Ishikawa (cell line): ENCODE results near the gene PPP4R4.

Experiments used
- CEBPB ChIP-seq: IDR thresholded peaks from 2 replicates; pipeline ENCODE4 v1.6.1; 2012
- TF ChIP-seq, protein P1 (sequence below): IDR thresholded peaks from 2 replicates; pipeline ENCODE4 v1.6.1; 2012
- TF ChIP-seq, protein P2 (sequence below): IDR thresholded peaks from 2 replicates; pipeline ENCODE4 v1.6.1; 2012
- TF ChIP-seq, protein P3 (sequence below): IDR thresholded peaks from 2 replicates; pipeline ENCODE4 v1.6.1; 2012; ENCODE audit warnings: low read depth, mild to moderate bottlenecking

DNA sequence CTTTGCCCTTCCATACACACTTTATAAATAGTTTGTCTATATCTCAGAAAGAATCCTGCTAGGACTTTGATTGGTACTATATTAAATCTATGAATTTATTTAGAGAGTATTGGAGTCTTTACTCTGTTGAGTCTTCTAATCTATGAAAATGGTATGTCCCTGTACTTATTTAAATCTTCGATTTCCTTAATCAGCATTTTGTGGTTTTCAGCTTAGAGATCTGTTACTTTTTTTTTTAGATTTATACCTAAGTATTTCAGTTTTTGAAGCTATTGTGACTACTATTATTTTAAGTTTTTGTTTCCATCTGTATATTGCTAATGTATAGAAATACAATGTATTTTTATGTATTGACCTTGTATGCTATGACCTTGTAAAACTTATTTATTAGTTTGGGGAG, 31.3 kb upstream of the PPP4R4 start:
- TF ChIP-seq, protein P1, sequence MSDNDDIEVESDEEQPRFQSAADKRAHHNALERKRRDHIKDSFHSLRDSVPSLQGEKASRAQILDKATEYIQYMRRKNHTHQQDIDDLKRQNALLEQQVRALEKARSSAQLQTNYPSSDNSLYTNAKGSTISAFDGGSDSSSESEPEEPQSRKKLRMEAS, result no peak
- TF ChIP-seq, protein P2, sequence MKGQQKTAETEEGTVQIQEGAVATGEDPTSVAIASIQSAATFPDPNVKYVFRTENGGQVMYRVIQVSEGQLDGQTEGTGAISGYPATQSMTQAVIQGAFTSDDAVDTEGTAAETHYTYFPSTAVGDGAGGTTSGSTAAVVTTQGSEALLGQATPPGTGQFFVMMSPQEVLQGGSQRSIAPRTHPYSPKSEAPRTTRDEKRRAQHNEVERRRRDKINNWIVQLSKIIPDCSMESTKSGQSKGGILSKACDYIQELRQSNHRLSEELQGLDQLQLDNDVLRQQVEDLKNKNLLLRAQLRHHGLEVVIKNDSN, result no peak
- TF ChIP-seq, protein P3, sequence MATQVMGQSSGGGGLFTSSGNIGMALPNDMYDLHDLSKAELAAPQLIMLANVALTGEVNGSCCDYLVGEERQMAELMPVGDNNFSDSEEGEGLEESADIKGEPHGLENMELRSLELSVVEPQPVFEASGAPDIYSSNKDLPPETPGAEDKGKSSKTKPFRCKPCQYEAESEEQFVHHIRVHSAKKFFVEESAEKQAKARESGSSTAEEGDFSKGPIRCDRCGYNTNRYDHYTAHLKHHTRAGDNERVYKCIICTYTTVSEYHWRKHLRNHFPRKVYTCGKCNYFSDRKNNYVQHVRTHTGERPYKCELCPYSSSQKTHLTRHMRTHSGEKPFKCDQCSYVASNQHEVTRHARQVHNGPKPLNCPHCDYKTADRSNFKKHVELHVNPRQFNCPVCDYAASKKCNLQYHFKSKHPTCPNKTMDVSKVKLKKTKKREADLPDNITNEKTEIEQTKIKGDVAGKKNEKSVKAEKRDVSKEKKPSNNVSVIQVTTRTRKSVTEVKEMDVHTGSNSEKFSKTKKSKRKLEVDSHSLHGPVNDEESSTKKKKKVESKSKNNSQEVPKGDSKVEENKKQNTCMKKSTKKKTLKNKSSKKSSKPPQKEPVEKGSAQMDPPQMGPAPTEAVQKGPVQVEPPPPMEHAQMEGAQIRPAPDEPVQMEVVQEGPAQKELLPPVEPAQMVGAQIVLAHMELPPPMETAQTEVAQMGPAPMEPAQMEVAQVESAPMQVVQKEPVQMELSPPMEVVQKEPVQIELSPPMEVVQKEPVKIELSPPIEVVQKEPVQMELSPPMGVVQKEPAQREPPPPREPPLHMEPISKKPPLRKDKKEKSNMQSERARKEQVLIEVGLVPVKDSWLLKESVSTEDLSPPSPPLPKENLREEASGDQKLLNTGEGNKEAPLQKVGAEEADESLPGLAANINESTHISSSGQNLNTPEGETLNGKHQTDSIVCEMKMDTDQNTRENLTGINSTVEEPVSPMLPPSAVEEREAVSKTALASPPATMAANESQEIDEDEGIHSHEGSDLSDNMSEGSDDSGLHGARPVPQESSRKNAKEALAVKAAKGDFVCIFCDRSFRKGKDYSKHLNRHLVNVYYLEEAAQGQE, result no peak
- no peak for TF ChIP-seq CEBPB
